ENCODE measurements around the gene HLA-DOA. TPM values are rescaled to one million over a fixed set of nuclear protein-coding genes. Genes with fewer than 3 reads are reported as not detected.

HLA-DOA gene
- polyA plus RNA-seq, 1 donor (not counting 4 experiments of a cell fraction or from before 2014, with no cell fraction given) = not detected

GRCh38 chr6:33001685-33002084, 7.7 kb downstream of the HLA-DOA start:
- H3K27me3 ChIP-seq (ENCODE audit: control insufficient read depth, extremely low read depth, insufficient read depth, low read length) = peaks cover 3% of the 10 kb centered on the region
- no peaks in the 10 kb centered on the region for H3K9me3 ChIP-seq (ENCODE audit: control insufficient read depth, low read depth, low read length)

GRCh38 chr6:33000055-33000454, 9.3 kb downstream of the HLA-DOA start:
- Histone ChIP-seq H3K4me1 (ENCODE audit: control insufficient read depth, extremely low read depth, insufficient read depth, low read length) (no peaks in the 10 kb centered on the region), H3K79me2 (ENCODE audit: control insufficient read depth, insufficient read depth, low read length) (no peaks in the 10 kb centered on the region), H3K4me2 (ENCODE audit: control insufficient read depth, extremely low read depth, insufficient read depth, low read depth, low read length) (no peak overlapping the region), H3K27me3 (ENCODE audit: control insufficient read depth, extremely low read depth, insufficient read depth, low read length) (peaks cover 3% of the 10 kb centered on the region), H3K36me3 (ENCODE audit: control insufficient read depth in 2 of 2, extremely low read depth in 1 of 2, insufficient read depth in 2 of 2, low read length in 2 of 2) (no peaks in the 10 kb centered on the region), H3K9me1 (ENCODE audit: control insufficient read depth, extremely low read depth, insufficient read depth, low read length) (no peaks in the 10 kb centered on the region), H3K9me3 (ENCODE audit: control insufficient read depth, low read depth, low read length) (no peaks in the 10 kb centered on the region), H3K4me3 (ENCODE audit: control insufficient read depth in 2 of 3, extremely low read depth in 1 of 3, insufficient read depth in 2 of 3, low read depth in 1 of 3, low read length in 3 of 3) (no peak overlapping the region), H4K20me1 (ENCODE audit: control insufficient read depth, extremely low read depth, insufficient read depth, low read length) (no peaks in the 10 kb centered on the region), H2AFZ (ENCODE audit: control insufficient read depth, low read length) (no peak overlapping the region), H3K27ac (ENCODE audit: control insufficient read depth, insufficient read depth, low read length) (no peak overlapping the region), H3K9ac (ENCODE audit: control insufficient read depth, extremely low read depth, insufficient read depth, low read length) (no peak overlapping the region)
- dilution Hi-C loops (cut with MboI; ENCODE audit: extremely low pct_ligation_motif_present, low sequenced_read_pairs) = no loop called here
- no peak for DNase-seq (ENCODE audit: low read depth, low spot score)
- peak; percentile 45 to 60 (median 58) for TF ChIP-seq CTCF (optimal IDR thresholded peaks at IDR 0.05 in 1 of 3, IDR thresholded peaks at IDR 0.05 in 1 of 3, conservative IDR thresholded peaks at IDR 0.05 in 1 of 3; ENCODE audit: extremely low read depth in 1 of 3, insufficient read depth in 2 of 3, low read length in 3 of 3)
- TF ChIP-seq EZH2 (IDR thresholded peaks at IDR 0.05; ENCODE audit: low read length) = no peak
- no peak for FAIRE-seq

More at GRCh38 chr6:33001685-33002084, 7.7 kb downstream of the HLA-DOA start:
- H3K4me2 ChIP-seq (ENCODE audit: control insufficient read depth, extremely low read depth, insufficient read depth, low read depth, low read length) = no peak overlapping the region
- no peak for TF ChIP-seq EZH2 (IDR thresholded peaks at IDR 0.05; ENCODE audit: low read length)
- no peak for TF ChIP-seq CTCF (optimal IDR thresholded peaks at IDR 0.05 in 1 of 3, IDR thresholded peaks at IDR 0.05 in 1 of 3, conservative IDR thresholded peaks at IDR 0.05 in 1 of 3; ENCODE audit: extremely low read depth in 1 of 3, insufficient read depth in 2 of 3, low read length in 3 of 3)
- H3K79me2 ChIP-seq (ENCODE audit: control insufficient read depth, insufficient read depth, low read length) = no peaks in the 10 kb centered on the region
- dilution Hi-C loops (cut with MboI; ENCODE audit: extremely low pct_ligation_motif_present, low sequenced_read_pairs) = no loop called here
- H4K20me1 ChIP-seq (ENCODE audit: control insufficient read depth, extremely low read depth, insufficient read depth, low read length) = no peaks in the 10 kb centered on the region
- H3K27ac ChIP-seq (ENCODE audit: control insufficient read depth, insufficient read depth, low read length) = no peak overlapping the region
- no peaks in the 10 kb centered on the region for H3K9me1 ChIP-seq (ENCODE audit: control insufficient read depth, extremely low read depth, insufficient read depth, low read length)
- H3K4me1 ChIP-seq (ENCODE audit: control insufficient read depth, extremely low read depth, insufficient read depth, low read length) = no peaks in the 10 kb centered on the region
- DNase-seq (ENCODE audit: low read depth, low spot score) (no peak), FAIRE-seq (no peak)
- H3K4me3 ChIP-seq (ENCODE audit: control insufficient read depth in 2 of 3, extremely low read depth in 1 of 3, insufficient read depth in 2 of 3, low read depth in 1 of 3, low read length in 3 of 3) = no peak overlapping the region
- H2AFZ ChIP-seq (ENCODE audit: control insufficient read depth, low read length) = no peak overlapping the region
- H3K36me3 ChIP-seq (ENCODE audit: control insufficient read depth in 2 of 2, extremely low read depth in 1 of 2, insufficient read depth in 2 of 2, low read length in 2 of 2) = no peaks in the 10 kb centered on the region
- no peak overlapping the region for H3K9ac ChIP-seq (ENCODE audit: control insufficient read depth, extremely low read depth, insufficient read depth, low read length)

Measured in keratinocyte (primary cell).